Renal pelvis (tissue), 4 donors: ENCODE measurements around the gene RNF224. TPM values are rescaled to one million over a fixed set of nuclear protein-coding genes. Genes with fewer than 3 reads are reported as not detected.
"Not testable (repeated sequence)": the region's sequence is repeated elsewhere in the genome, so short reads cannot be mapped to it uniquely, and the experiment has no call there.

Experiments used
- DNase-seq: peaks from one replicate; pipeline ENCODE4 v3.0.0-alpha.2; 2013
- polyA plus RNA-seq, 3 donors: library from polyadenylated mRNA; unstranded; fragments of 120-200 nt; gene quantifications; one replicate each; pipeline ENCODE4 v1.2.1, GENCODE V29; 2013; ENCODE audit not compliant: insufficient read length in 3 of 3

RNF224 gene
- polyA plus RNA-seq, 3 donors = 10.1 to 15.2 (median 13.8) TPM

DNA sequence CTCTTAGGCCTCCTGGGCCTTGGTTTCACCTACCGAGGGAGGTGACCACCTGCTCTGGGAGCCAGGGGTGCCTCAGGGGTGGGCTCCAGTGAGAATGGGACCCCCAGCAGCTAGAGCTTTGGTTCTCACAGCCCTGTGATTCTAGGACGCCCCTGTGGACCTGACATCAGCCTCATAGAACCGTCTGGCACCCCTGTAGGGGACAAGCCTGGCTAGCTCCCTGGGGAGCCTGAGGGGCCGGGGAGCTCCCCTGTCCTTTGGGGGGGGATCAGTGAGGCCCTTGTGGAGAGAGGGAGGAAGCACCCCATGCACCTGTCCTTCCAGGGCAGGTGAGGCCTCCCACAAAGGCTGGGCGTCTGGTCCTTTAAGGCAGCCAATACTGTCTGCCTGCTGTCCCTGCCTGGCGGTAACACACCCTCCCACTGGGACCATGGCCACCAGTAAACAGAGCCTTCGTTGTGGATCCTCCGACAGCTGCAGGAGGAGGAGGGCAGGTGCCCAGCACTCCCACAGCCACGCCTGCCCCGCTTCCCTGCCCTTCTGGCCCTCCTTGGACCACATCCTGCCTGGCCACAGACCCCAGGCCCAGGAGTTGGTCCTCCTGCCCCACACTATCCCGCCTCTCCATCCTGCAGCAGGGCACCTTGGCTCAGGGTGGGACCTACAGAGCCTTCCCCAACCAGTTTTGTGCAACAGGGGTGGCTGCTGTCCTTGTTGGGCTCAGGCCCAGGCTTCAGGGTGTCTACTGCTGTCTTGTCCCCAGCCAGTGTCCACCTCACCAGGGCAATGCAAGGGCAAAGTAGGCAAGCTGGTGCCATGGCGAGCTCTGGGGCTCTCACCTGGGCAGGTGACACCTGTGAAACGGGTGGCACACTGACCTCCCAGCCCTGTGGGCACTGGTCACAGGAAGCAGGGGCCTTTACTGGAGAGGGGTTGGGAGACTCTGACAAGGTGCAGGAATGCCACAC, 10.7 kb downstream of the RNF224 start:
- no peak for DNase-seq

DNA sequence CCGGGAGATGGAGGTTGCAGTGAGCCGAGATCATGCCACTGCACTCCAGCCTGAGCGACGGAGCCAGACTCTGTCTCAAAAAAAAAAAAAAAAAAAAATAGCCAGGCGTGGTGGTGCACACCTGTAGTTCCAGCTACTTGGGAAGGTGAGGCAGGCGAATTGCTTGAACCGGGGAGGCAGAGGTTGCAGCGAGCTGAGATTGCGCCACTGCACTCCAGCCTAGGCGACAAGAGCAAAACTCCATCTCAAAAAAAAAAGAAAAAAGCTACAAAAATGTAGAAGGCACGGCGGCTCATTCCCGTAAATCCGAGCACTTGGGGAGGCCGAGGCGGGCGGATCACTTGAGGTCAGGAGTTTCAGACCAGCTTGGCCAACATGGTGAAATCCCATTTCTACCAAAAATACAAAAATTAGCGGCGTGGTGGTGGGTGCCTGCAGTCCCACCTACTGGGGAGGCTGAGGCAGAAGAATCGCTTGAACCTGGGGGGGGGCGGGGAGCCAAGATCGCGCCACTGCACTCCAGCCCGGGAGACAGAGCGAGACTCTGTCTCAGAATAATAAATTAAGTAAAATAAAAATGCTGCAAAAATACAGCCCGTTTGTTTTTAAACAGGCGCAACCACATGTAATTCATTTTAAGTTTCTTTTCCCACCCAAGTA, 12.4 kb downstream of the RNF224 start:
- not testable (repeated sequence) for DNase-seq

- DNase-seq = peak; percentile 76
These were observed 13.1 kb downstream of the RNF224 start for GRCh38 chr9:137240318-137240840.

DNA sequence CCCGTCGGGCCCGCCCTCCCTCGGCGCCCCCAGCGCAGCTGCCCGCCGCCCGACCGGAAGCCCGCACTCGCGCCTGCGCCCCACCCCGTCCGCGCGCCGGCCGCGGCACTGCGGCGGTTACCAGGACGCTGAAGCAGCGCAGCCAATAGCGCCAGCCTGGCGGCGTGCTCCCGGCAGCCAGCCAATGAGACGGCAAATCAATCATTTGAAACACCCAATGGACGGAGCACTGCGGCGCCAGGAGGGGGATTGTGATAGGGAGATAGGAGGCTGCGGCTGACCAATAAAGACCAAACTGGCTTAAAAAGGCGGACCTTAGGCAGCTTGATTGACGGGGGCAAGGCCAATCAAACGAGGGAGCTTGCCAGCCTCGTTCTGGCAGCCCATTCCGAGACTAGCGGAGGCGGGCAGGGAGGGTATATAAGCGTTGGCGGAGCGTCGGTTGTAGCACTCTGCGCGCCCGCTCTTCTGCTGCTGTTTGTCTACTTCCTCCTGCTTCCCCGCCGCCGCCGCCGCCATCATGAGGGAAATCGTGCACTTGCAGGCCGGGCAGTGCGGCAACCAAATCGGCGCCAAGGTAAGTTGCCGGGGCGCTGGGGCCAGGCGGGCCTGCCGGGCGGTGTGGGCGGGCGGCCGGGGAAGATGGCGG, 13.7 kb downstream of the RNF224 start, which contains the start of gene TUBB4B:
TSS of gene TUBB4B (plus strand) at position 447 of the 649 bp plus-strand sequence. CDS start at position 521, 74 bp downstream.
- DNase-seq = peak; percentile 100

GRCh38 chr9:137241490-137242268, 14.4 kb downstream of the RNF224 start:
- DNase-seq = no peak

GRCh38 chr9:137242269-137243203, 15.2 kb downstream of the RNF224 start:
- DNase-seq = no peak

DNA sequence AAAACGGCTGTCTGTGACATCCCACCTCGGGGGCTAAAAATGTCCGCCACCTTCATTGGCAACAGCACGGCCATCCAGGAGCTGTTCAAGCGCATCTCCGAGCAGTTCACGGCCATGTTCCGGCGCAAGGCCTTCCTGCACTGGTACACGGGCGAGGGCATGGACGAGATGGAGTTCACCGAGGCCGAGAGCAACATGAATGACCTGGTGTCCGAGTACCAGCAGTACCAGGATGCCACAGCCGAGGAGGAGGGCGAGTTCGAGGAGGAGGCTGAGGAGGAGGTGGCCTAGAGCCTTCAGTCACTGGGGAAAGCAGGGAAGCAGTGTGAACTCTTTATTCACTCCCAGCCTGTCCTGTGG, 15.9 kb downstream of the RNF224 start:
- DNase-seq = not testable (repeated sequence)

- DNase-seq = no peak
These were observed 16.6 kb downstream of the RNF224 start for GRCh38 chr9:137243626-137244485.

DNA sequence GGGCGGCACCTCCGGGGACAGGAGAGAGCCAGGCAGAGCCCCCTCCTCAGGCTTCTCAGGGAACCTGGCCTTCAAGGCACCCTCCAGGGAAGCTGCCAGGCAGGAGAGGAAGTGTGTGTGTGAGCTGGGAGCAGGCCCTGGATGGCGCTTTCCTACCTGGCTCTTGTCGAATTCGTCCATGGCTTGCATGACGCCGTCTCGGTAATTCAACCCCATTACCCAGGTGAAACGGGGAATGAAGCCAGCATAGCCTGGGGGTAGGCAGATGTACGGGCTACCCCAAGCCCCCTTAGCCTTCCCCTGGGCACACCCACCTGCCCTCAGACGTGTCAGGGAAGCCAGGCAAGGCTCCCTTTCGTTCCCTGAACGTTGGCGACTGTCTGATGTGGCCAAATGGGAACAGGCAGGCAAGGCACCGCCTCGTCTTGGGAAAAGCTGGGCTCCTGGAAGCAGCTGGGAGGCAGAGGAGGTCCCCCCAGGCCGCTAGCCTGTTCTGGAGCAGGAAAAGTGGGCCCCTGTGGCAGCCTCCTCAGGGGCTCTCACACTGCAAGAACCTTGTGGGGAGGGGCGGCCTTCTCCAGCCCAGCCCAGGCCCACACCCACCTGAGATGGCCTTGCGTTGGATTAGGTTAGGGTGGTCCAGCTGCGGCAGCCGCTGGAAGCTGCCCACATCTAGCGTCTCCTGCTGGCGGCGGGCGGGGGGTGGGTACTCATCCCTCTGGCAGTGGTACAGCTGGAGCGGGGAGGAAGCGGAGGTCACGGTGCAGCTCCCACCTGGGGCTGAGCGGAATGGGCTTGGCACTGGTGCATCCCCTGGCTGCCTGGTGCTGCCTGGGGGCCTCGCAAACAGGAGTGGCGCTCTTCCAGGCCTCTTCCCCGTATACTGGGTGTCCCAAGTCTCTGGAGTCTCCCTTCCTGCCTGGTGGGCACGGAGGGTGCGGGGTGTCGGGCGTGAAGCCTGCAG, 17.5 kb downstream of the RNF224 start:
- DNase-seq = no peak

DNA sequence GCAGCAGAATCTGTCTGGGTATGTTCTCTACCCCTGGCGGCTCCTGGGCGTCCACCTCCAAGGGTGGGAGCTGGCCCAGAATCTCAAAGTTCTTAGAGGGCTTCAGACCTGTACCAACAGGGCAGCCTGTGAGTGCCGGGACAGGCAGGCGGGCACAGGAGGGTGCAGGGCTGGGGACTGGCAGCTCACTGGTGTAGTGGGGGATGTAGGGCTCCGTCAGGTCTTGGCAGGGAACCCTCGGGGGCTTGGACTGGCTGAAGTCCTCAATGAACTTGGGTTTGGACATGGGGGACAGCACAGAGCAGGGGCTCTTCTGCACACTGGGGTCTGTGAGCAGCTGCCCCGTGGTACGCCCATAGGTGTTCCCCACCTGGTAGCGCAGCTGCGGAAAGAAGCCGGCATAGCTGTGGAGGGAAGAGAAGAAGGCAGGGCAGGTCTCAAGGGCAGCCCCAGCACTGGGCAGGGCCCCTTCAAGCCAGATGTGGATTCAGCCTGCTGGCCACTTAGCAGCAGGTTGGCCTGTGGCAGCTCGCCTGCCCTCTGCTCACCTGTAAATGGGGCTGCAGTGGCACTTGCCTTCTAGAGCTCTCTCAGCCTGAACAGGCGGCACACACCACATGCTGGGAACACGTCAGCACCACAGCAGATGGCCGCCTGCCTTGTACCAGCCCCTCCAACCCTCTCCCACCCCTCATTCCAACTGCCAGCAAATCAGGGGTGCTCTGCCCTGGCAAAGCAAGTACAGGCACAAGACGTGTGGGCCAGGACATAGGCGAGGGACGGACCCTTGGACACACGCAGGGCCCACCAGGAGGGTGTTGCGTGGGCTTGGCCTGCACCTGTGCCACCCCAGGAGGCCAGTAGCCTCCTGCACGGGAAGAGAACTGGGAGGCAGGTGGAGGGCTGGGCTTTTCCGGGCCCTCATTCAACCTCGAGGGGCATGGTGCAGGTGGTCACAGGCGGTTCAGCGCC, 18.4 kb downstream of the RNF224 start:
- no peak for DNase-seq

DNA sequence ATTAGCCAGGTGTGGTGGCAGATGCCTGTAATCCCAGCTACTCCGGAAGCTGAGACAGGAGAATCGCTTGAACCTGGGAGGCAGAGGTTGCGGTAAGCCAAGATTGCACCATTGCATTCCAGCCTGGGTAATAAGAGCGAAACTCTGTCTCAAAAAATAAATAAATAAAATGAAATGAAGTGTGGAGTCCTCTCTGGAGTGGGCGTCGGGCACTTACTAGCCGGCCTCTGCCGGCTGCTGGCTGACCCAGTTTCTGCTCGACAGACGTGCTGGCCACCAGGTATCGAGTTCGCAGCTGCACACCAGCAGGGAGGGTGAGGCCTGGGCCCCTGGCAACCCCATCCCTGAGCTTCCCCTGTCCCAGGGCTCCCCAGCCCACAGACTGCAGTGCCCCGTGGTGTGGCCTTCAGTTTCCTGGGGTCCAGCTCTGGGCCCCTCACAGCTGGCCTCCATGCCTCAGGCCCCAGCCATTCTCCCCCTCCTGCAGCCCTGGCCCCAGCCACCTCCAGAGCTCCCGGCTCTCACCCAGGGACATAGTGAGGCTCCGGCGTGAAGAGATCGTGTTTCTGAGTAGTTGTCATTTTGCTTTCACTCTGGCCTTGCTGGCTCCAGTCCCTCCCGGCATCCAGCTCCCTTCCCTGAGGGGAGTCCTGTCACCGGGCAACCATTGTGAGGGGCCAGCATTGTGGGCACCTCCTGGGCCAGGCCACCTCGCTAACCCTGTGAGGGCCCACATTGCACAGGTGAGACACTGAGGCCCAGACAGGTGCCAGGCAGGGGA, 20.0 kb downstream of the RNF224 start:
- DNase-seq = no peak

DNA sequence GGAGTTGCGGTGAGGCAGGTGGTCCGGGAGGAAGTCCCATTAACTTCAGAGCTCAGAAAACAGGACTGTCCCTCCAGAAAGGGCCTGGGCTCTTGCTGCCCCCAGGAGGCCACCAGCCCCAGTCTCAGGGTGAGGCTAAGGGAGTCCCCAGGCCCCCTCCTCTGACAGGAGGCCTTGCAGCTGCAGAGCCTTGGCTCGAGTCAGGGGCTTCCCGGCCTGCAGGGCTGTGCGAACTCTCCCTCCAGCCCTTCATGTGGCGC, 20.5 kb downstream of the RNF224 start:
- no peak for DNase-seq

DNA sequence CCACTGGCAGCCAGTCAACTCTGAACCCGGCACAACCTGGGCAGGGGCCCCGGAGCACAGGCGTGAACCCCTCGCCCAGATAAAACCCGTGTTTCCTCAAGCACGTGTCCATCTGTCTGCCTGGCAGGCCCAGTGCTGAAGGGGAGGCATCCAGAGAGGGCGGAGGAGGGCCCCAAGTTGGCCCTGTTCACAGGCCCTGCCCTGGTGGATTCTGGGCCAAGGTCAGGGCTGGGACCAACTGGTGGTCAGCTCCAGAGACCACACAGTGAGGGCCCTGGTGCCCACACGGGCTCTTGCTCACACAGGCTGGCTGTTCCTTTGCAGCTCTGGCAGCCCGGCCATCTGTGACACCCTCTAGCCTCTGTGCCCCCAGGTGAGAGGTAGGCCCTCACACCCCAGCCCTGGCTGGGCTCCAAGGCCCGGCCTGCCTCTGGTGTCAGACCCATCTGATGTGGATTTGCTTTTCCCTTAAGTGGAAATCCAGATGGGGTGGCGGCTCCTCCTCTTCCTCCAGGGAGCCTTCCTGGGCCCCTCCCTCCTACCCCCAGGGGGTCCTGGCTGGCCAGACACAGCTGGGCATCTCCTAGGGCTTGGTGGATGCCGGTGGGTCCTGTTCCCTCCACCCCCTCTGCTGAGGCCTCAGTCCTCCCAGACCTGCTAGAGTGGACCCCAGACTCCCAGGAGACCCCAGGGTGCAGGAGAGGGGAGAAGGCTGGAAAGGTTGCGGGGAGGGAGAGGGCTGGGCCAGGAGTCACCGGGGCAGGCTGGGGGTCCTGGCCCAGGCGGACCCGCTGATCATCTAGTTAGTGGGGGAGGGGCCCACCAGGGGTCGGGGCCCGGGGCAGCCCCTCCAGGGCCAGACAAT, 23.3 kb downstream of the RNF224 start:
- DNase-seq = no peak

DNA sequence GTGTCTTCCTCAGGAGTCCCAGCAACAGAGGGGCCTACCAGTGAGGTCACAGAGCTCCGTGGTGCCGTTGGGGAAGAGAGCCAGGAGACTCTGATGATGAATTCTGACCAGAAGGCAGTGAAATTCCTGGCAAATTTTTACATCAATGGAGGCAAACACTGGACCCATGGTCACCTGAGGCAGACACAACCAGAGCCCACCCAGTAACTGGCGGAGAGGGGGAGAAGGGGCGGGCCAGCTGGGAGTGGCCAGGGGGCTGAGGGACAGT, 23.8 kb downstream of the RNF224 start, which contains the start of gene STPG3:
TSS of gene STPG3 (plus strand) at position 93 of the 268 bp plus-strand sequence. CDS start at position 94, 1 bp downstream.
- no peak for DNase-seq
